Measurements from ENCODE around the gene FZD2. TPM values are rescaled to one million over a fixed set of nuclear protein-coding genes. Genes with fewer than 3 reads are reported as not detected.

Gene FZD2
- total and polyA plus RNA-seq, 2 of the 13 experiments (the other 11 are each of a cell fraction or from before 2014, with no cell fraction given) = 0.07 to 0.13 TPM

DNA sequence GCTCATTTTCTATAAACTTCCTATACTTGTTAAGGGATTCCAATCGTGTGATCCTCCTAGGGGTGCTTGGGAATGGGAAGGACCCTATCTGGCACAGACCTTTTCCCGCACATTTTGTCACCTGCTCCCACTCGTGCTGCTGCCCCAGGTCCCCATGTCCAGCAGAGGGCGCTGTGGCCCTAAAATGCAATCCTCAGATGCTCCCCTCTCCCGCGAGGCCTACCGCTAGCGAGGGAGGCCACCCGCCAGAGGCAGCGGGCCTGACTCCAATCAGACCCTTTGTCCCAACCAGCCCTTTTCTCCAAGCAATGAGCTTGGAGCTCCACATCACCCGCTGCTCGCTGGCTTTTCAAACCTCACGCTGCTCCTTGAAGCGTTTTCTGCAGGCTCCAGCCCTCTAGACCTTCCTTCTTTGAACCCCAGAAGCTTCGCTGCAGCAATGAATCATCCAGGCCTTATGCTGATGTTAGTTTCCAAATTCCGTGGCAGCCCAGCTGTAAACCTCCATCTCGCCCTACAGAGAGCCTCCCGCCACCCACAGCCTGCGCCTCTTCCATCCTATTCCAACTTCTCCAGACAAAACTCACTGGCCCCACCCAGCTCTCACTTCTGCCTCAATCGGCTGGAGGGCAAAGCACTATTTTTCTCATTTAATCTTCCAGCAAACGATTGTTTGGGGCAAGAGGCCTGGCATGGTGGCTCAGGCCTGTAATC is 23.6 kb upstream of the FZD2 start (continued):
- TF ChIP-seq, protein P1, sequence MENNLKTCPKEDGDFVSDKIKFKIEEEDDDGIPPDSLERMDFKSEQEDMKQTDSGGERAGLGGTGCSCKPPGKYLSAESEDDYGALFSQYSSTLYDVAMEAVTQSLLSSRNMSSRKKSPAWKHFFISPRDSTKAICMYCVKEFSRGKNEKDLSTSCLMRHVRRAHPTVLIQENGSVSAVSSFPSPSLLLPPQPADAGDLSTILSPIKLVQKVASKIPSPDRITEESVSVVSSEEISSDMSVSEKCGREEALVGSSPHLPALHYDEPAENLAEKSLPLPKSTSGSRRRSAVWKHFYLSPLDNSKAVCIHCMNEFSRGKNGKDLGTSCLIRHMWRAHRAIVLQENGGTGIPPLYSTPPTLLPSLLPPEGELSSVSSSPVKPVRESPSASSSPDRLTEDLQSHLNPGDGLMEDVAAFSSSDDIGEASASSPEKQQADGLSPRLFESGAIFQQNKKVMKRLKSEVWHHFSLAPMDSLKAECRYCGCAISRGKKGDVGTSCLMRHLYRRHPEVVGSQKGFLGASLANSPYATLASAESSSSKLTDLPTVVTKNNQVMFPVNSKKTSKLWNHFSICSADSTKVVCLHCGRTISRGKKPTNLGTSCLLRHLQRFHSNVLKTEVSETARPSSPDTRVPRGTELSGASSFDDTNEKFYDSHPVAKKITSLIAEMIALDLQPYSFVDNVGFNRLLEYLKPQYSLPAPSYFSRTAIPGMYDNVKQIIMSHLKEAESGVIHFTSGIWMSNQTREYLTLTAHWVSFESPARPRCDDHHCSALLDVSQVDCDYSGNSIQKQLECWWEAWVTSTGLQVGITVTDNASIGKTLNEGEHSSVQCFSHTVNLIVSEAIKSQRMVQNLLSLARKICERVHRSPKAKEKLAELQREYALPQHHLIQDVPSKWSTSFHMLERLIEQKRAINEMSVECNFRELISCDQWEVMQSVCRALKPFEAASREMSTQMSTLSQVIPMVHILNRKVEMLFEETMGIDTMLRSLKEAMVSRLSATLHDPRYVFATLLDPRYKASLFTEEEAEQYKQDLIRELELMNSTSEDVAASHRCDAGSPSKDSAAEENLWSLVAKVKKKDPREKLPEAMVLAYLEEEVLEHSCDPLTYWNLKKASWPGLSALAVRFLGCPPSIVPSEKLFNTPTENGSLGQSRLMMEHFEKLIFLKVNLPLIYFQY (CRISPR knock-in tag; IDR thresholded peaks at IDR 0.05; ENCODE audit: borderline replicate concordance) = 0 out of 2 replicates have a peak, but pooled peaks have one; percentile 23
- TF ChIP-seq ZNF768 (CRISPR knock-in tag; IDR thresholded peaks at IDR 0.05) (peak; percentile 69; the same call in 1 of the 2 replicates), XRCC5 (optimal IDR thresholded peaks at IDR 0.05; ENCODE audit: low read length) (peak; percentile 90), MAFF (IDR thresholded peaks at IDR 0.05; ENCODE audit: low read depth, low read length) (no peak), POGK (CRISPR knock-in tag; conservative IDR thresholded peaks at IDR 0.05) (no peak), ZNF570 (CRISPR knock-in tag; IDR thresholded peaks at IDR 0.05; ENCODE audit: borderline replicate concordance) (no peak), SMARCC2 (IDR thresholded peaks at IDR 0.05) (no peak), MIXL1 (CRISPR knock-in tag; IDR thresholded peaks at IDR 0.05) (peak; percentile 72), SATB2 (CRISPR knock-in tag; IDR thresholded peaks at IDR 0.05) (no peak), CENPT (CRISPR knock-in tag; IDR thresholded peaks at IDR 0.05; ENCODE audit: low read depth) (no peak), KDM1A (CRISPR knock-in tag; IDR thresholded peaks at IDR 0.05) (no peak), PBX2 (CRISPR knock-in tag; IDR thresholded peaks at IDR 0.05) (no peak), ZNF33B (CRISPR knock-in tag; IDR thresholded peaks at IDR 0.05) (no peak)
- TF ChIP-seq, protein P2, sequence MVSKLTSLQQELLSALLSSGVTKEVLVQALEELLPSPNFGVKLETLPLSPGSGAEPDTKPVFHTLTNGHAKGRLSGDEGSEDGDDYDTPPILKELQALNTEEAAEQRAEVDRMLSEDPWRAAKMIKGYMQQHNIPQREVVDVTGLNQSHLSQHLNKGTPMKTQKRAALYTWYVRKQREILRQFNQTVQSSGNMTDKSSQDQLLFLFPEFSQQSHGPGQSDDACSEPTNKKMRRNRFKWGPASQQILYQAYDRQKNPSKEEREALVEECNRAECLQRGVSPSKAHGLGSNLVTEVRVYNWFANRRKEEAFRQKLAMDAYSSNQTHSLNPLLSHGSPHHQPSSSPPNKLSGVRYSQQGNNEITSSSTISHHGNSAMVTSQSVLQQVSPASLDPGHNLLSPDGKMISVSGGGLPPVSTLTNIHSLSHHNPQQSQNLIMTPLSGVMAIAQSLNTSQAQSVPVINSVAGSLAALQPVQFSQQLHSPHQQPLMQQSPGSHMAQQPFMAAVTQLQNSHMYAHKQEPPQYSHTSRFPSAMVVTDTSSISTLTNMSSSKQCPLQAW (CRISPR knock-in tag; IDR thresholded peaks at IDR 0.05) = peak; percentile 79
- TF ChIP-seq, protein P3, sequence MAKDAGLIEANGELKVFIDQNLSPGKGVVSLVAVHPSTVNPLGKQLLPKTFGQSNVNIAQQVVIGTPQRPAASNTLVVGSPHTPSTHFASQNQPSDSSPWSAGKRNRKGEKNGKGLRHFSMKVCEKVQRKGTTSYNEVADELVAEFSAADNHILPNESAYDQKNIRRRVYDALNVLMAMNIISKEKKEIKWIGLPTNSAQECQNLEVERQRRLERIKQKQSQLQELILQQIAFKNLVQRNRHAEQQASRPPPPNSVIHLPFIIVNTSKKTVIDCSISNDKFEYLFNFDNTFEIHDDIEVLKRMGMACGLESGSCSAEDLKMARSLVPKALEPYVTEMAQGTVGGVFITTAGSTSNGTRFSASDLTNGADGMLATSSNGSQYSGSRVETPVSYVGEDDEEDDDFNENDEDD (CRISPR knock-in tag; IDR thresholded peaks at IDR 0.05; ENCODE audit: borderline replicate concordance) = peak; percentile 77
- TF ChIP-seq, protein P4, sequence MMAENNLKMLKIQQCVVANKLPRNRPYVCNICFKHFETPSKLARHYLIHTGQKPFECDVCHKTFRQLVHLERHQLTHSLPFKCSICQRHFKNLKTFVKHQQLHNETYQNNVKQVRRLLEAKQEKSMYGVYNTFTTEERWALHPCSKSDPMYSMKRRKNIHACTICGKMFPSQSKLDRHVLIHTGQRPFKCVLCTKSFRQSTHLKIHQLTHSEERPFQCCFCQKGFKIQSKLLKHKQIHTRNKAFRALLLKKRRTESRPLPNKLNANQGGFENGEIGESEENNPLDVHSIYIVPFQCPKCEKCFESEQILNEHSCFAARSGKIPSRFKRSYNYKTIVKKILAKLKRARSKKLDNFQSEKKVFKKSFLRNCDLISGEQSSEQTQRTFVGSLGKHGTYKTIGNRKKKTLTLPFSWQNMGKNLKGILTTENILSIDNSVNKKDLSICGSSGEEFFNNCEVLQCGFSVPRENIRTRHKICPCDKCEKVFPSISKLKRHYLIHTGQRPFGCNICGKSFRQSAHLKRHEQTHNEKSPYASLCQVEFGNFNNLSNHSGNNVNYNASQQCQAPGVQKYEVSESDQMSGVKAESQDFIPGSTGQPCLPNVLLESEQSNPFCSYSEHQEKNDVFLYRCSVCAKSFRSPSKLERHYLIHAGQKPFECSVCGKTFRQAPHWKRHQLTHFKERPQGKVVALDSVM (CRISPR knock-in tag; IDR thresholded peaks at IDR 0.05) = peak; percentile 79
